ENCODE data around the gene HNRNPL.

DNA sequence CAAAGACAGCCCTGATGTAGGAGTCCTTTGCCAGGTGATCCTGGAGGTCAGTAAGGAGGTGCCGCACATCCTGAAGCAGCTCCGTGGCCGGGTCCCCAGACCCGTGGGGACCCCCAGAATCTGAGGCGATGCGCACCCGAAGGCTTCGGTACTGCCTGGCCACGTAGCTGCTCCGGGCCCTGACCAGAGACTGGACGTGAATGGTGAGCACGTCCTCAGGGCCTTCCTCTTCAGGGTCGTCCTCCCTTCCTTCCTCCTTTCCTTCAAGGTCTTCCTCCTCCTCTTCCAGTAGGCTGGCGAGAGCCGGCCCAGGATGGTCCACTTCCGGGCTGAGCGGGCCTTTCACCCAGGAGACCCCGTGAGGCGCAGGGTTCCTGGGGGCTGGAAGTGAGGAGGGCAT, 20.8 kb upstream of the HNRNPL start:
- TF ChIP-seq POLR2AphosphoS5 (IDR thresholded peaks at IDR 0.05; ENCODE audit: low read depth, low read length) (no peak), TAF1 (IDR thresholded peaks at IDR 0.05; ENCODE audit: borderline replicate concordance, insufficient read depth, low read length) (no peak), SIN3A (IDR thresholded peaks at IDR 0.05; ENCODE audit: borderline replicate concordance, insufficient read depth, low read length) (no peak)
